HG03108 (cell line): ENCODE data around the gene NXPH1.

Experiments
- ATAC-seq: cut with Tn5 transposase; IDR thresholded peaks from one replicate; pipeline ENCODE4 v1.9.1; 2021; ENCODE audit warnings: moderate library complexity; ENCODE audit not compliant: unreplicated experiment

The NXPH1 gene

DNA sequence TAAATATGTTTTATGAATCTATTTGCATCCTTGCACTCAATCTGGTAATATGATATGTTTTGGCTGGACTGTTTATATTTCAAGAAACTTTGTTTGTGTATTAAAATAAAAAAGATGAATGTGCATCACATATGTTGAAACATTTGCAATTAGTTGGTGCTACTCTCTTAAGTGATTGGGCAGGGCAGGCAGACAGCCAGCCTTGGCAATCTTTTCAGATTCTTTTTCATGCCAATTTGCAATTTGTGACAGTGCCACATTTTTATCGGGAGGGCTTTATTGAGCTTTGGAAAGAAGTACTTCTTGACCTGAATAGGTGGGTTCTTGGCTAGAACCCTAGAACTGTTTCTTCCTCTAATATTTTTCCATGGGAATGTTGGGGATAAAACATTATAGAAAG lies 152.2 kb downstream of the NXPH1 start:
- no peak for ATAC-seq

DNA sequence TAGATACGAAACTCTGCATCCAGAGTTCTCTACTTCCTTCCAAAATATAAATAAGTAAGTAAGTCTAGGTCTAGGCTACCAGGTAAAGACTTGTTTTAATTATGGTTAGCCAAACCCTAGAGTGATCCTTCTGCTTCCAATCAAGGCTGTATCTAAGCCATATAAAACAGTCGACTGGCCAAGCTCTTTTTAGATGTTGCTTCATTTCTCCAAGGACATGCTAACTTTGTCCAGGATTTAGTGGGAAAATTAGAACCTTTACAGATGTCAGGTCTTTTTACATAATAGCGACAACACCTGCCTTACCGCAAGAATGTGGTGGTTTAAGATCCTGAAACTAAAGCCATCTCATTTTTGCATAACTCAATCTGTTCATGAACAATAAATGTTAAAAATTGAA lies 156.8 kb downstream of the NXPH1 start:
- ATAC-seq, result no peak

GRCh38 chr7:8590791-8591190 lies 157.4 kb downstream of the NXPH1 start:
- no peak for ATAC-seq

DNA sequence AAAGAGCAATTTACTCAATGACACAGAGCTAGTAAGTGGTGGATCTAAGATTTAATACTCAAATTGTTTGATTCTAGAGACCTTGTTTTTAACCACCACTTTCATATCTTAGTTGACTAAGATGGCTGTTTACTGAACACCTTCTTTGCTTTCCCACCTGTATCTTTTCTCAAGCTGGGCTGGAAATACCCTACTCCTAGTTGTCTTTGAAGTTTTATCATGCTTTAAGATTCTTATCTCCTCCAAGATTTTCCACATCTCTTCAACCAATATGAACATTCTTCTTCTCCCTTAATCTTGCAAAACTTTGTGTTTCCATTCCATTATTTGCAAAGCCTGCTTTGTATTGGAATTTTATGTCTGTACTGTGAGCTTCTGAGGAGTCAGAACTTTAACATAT lies 157.9 kb downstream of the NXPH1 start:
- ATAC-seq, result no peak

- no peak for ATAC-seq
These were observed 158.8 kb downstream of the NXPH1 start for GRCh38 chr7:8592167-8592566.

GRCh38 chr7:8594115-8594514 lies 160.7 kb downstream of the NXPH1 start:
- ATAC-seq, result no peak

- no peak for ATAC-seq
These were observed 164.2 kb downstream of the NXPH1 start for GRCh38 chr7:8597565-8597964.

GRCh38 chr7:8601121-8601520 lies 167.7 kb downstream of the NXPH1 start:
- no peak for ATAC-seq

DNA sequence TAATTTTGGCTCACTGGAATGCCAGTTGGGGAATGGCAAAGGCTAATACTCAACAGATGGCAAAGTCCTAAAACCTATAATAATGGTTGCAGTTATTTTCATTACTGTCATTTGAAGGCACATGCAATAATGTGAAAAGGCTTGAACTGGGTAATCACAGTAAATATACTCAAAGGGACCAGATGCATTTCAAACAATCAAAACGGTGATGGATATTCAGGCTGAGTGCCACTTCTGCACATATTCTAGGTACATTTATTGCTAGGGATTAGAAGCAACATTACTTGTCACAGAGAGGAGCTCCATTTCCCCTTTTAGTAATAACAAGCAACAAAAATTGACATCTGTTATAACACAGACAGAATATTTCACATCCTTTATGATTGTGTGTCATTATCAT lies 171.8 kb downstream of the NXPH1 start:
- no peak for ATAC-seq

DNA sequence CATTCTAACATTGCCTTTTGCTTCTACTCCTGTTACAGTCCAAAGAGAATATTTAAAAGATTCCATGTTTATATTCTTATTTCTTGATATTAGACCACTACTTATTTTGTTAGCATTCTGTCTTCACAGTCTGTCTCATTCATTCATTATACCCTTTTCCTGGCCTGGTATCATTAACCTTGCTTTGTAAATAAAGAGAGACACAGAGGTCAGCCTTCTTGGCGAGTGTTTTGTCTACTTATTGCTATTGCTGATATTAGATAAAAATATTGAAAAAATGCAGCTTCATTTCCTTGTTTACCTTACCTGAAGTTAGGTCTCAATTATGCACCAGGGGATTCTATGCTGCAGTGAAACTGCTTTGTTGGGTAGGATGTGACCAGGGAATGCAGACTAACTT lies 179.2 kb downstream of the NXPH1 start:
- ATAC-seq, result no peak

DNA sequence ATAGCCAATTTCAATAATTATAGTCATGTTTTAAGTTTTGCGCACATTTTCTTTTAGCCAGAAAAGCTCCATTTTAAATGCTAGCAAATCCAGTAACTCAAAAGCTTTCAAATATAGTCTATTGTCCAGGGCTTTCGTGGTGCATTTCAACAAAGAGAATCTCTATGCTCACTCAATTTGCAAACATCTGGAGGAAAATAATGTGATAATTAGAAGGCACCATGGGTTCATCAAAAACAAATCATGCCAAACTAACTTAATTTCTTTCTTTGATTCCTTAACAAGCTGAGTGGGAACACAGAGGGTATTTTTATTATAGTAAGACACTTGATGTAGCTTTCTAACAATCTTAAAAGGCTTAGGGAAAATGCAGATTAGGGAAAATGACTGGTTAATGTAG lies 179.8 kb downstream of the NXPH1 start:
- no peak for ATAC-seq

DNA sequence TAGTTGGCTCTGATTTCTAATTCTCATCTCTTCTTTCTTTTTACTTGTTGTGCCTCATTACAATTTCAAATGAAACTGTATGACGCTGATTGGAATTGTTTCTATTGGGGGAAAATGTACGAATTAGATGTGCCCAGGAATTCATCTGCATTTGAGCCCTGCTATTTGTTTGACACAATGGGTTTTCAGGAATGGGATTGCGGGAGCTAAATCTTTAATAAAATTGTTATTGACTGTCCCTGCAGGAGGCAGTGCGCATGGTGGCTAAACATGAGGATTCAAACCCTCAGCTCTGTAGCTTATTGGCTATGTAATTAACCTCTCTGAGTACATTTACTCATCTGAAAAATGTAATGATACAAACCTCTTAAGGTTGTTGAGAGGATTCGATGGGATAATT lies 181.6 kb downstream of the NXPH1 start:
- no peak for ATAC-seq

GRCh38 chr7:8618441-8619070 lies 185.1 kb downstream of the NXPH1 start:
- ATAC-seq, result no peak

GRCh38 chr7:8620169-8620568 lies 186.8 kb downstream of the NXPH1 start:
- ATAC-seq, result no peak

- no peak for ATAC-seq
These were observed 192.2 kb downstream of the NXPH1 start for GRCh38 chr7:8625612-8626011.

DNA sequence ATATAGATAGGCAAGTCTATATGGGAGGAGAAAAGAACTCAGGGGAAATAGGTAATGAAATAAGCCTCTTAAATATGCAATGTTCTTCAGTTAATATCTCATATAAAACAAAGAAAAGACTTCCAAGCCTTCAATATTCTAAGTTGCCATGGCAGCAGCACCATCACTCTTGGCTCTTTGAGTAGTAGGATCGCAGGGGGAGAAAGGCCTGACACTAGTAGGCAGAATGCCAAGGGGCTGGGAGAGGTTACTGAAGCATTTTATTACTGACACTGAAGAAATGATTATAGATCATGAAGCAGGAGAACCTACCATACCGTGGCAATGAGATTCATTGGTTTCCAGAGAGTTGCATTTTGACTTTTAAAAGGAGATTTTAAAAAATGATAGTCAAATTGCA lies 193.9 kb downstream of the NXPH1 start:
- no peak for ATAC-seq

DNA sequence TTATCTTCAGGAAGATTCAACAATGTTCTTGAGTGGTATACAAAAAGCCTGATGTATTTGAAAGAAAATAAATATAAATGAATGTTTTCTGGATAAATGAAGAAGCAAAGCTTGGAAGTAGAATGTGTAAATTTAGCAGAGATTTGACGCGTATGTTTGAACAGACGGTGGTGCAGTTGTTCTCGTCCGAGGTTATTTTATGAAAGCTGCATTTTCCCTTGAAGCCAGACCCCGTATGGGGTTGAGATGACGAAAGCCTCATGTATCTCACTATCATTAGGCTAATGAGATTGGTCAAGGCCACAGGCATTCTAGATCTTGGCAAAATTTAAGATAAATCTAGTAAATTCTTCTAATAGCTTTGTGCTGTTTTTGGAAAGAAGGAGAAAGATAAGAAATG lies 195.2 kb downstream of the NXPH1 start:
- ATAC-seq, result no peak

DNA sequence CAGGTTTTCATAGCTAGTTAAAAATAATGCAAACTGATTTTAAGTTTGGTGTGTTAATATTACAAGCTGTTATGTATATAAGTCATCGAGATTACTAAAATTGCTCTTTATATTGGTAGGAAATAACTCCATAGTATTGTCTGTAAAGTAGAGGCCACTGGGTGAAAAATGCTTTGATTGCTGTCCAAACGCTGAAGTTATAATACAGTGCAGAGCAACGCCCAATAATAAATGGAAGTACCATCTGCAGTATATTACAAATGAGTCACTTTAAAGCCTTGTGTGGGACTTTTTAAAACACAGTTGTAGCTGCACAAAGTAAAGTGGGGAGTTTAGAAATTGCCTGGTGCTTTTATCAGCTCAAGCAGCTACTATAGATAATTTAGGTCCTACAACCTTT lies 196.1 kb downstream of the NXPH1 start:
- no peak for ATAC-seq

GRCh38 chr7:8637322-8637721 lies 203.9 kb downstream of the NXPH1 start:
- ATAC-seq, result no peak

DNA sequence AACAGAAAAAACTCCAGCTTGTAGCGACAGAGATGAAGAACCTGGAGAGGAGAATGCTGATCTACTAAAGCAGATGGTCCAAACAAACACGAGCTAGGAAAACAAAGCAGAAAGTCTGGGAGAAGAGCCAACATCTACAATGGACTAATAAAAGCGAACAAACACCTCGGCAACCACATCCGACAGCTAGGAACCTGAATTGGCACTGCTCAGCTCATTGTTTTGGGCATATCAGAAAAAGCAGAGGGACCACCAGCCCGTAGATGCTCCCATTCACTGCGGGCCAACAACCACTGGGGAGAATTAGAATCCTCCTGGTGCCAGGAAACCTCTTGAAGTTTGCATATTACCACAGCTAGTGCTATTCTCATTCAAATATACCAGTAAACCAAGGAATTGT lies 204.7 kb downstream of the NXPH1 start:
- ATAC-seq, result no peak

DNA sequence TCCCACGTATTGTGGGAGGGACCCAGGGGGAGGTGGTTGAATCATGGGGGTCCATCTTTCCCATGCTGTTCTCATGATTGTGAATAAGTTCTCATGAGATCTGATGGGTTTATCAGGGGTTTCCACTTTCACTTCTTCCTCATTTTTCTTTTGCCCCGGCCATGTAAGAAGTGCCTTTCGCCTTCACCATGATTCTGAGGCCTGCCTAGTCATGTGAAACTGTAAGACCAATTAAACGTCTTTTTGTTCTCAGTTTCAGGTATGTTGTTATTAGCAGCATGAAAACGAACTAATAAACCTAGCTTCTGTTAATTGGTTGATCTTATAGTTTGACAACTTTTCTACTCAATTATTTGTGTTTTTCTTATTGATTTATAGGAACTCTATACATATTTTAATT lies 206.3 kb downstream of the NXPH1 start:
- ATAC-seq, result no peak

DNA sequence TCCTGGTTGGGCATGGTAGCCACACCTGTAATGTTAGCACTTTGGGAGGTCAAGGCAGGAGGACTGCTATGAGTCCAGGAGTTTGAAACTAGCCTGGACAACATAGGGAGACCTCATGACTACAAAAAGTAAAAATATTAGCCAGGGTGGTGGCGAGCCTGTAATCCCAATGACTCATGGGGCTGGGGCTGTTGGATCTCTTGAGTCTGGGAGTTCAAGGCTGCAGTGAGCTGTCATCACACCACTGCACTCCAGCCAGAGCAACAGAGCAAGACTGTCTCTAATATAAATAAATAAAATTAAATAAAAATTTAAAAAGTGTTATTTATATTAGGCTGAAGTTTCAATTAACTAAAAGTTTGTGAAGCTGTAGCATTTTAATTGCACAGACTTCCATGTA lies 207.3 kb downstream of the NXPH1 start:
- no peak for ATAC-seq

DNA sequence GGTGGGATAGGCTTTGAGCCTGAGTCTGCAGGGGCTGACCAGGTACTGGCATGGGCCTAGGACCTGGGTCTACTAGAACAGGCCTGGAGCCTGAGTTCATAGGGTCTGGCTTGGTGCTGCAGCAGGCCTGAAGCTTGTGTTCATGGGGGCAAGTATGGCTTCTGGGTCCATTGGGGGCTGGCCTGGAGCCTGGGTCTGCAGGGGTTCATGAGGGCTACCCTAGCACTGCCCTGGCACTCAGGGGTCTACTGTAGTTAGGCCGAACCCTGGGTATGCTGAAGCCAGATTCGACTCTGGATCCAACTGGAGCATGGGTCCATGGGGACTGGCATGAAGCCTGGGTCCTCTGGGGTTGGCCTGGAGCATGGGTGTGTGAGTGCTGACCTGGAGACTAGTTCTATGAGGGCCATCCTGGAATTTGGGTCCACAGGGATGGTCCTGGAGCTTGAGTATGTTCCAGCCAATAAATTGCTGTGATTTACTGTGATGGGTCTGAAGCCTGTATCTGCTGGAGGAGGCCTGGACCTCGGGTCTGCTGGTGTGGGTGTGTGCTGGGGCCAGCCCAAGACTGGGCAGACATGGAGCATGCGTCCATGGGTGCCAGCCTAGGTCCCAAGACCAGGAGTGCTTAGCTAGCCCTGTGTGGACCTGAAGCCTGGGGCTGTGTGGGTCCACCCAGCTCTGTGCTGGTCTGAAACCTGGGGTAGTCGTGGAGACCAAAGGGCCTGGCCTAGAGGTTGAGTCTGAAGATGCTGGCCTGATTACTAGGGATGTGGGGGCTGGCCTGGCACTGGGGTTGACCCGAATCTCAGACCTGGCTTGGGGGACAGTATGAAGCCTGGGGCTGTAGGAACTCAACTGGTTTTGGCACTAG lies 235.5 kb downstream of the NXPH1 start:
- no peak for ATAC-seq
